SK-N-SH treated with all-trans-retinoic acid at 6 μM for 48 hours (cell line): ENCODE data around the gene TTC27.

ENCODE experiments used
- ARNTL ChIP-seq: fragments of 450-650 bp; formaldehyde crosslinking; IDR thresholded peaks from 2 replicates; pipeline ENCODE4 v1.5.0; 2020; ENCODE audit warnings: low read depth, mild to moderate bottlenecking, moderate library complexity, borderline replicate concordance
- OSR1 ChIP-seq: fragments of 250-450 bp; sonication (Bioruptor Pico); IDR thresholded peaks from 2 replicates; pipeline ENCODE4 v1.8.0; 2022; ENCODE audit warnings: moderate library complexity, mild to moderate bottlenecking, inconsistent platforms
- PATZ1 ChIP-seq: fragments of 250-450 bp; sonication (Bioruptor Pico); IDR thresholded peaks from 2 replicates; pipeline ENCODE4 v1.8.0; 2020; ENCODE audit warnings: mild to moderate bottlenecking, moderate library complexity, borderline replicate concordance
- TCF4 ChIP-seq: fragments of 250-450 bp; sonication (Bioruptor Pico); IDR thresholded peaks from 2 replicates; pipeline ENCODE4 v1.8.0; 2021; ENCODE audit warnings: mild to moderate bottlenecking, moderate library complexity, borderline replicate concordance
- ZC3H10 ChIP-seq: fragments of 250-450 bp; sonication (Bioruptor Pico); IDR thresholded peaks from 2 replicates; pipeline ENCODE4 v1.5.1; 2021; ENCODE audit warnings: mild to moderate bottlenecking, moderate library complexity
- ZFP3 ChIP-seq: fragments of 250-450 bp; sonication (Bioruptor Pico); IDR thresholded peaks from 2 replicates; pipeline ENCODE4 v1.5.0; 2020; ENCODE audit warnings: mild to moderate bottlenecking, moderate library complexity
- ZNF565 ChIP-seq: fragments of 450-650 bp; formaldehyde crosslinking; conservative IDR thresholded peaks from 2 replicates; pipeline ENCODE4 v1.5.0; 2020; ENCODE audit warnings: low read depth, mild to moderate bottlenecking, moderate library complexity
- ZNF70 ChIP-seq: fragments of 450-650 bp; formaldehyde crosslinking; IDR thresholded peaks from 2 replicates; pipeline ENCODE4 v1.5.0; 2020; ENCODE audit warnings: mild to moderate bottlenecking, moderate library complexity

- TF ChIP-seq ZFP3 (CRISPR knock-in tag) (no peak), TCF4 (no peak), ARNTL (CRISPR knock-in tag) (no peak), ZNF70 (no peak), PATZ1 (no peak), ZC3H10 (CRISPR knock-in tag) (no peak), OSR1 (CRISPR knock-in tag) (no peak), ZNF565 (CRISPR knock-in tag) (no peak)
Observed at GRCh38 chr2:32841931-32842898, 214.4 kb downstream of the TTC27 start.
